ENCODE measurements around the gene CCIN.

- peak; percentile 56 for TF ChIP-seq CTCF (IDR thresholded peaks at IDR 0.05)
- no peak for TF ChIP-seq EZH2 (IDR thresholded peaks at IDR 0.05)
- TF ChIP-seq EZH2phosphoT487 (IDR thresholded peaks at IDR 0.05), result no peak
Observed at GRCh38 chr9:36190388-36191289, 21.5 kb downstream of the CCIN start, which contains the start of gene CLTA.

Measured in neural progenitor cell (in vitro differentiated cells).